CD4-positive, CD25-positive, alpha-beta regulatory T cell (primary cell): ENCODE data around the gene PCDHGC3. TPM values are rescaled to one million over a fixed set of nuclear protein-coding genes. Genes with fewer than 3 reads are reported as not detected.
A peak's percentile ranks its signal among the peaks of the same experiment; 100 is the strongest.

Experiments
- ATAC-seq, 2 donors: fragments of 150-1000 bp; cut with Tn5 transposase; one replicate each; pipeline ENCODE4 v1.10.0; 2021; ENCODE audit warnings: low read depth in 2 of 2, moderate number of reproducible peaks in 2 of 2, moderate library complexity in 1 of 2
- DNase-seq, 3 donors: peaks; one replicate each; pipeline versions ENCODE4 v3.0.0 to v3.0.0-alpha.2; 2012 to 2022; ENCODE audit warnings: mixed read lengths in 1 of 3
- H3K27ac ChIP-seq: one replicate; pipeline ENCODE4 v1.7.0; 2013; ENCODE audit warnings: mild to moderate bottlenecking, low read length; ENCODE audit not compliant: insufficient read depth, poor library complexity, severe bottlenecking
- H3K27me3 ChIP-seq: one replicate; pipeline ENCODE4 v1.7.0; 2013; ENCODE audit warnings: low read length; ENCODE audit not compliant: control insufficient read depth, insufficient read depth
- H3K36me3 ChIP-seq: one replicate; pipeline ENCODE4 v1.7.0; 2013; ENCODE audit warnings: mild to moderate bottlenecking, low read length, moderate library complexity; ENCODE audit not compliant: control insufficient read depth, insufficient read depth
- H3K4me1 ChIP-seq: 2 replicates; pipeline ENCODE4 v1.7.0; 2013; ENCODE audit warnings: mild to moderate bottlenecking, low read length; ENCODE audit not compliant: insufficient read depth, control insufficient read depth, poor library complexity, severe bottlenecking
- H3K4me3 ChIP-seq: one replicate; pipeline ENCODE4 v1.7.0; 2013; ENCODE audit warnings: low read depth, mild to moderate bottlenecking, low read length, moderate library complexity
- H3K9me3 ChIP-seq, 2 experiments: 1 replicate in 1 of 2; 2 replicates in 1 of 2; pipeline ENCODE4 v1.7.0; 2013; ENCODE audit warnings: low read length in 2 of 2, mild to moderate bottlenecking in 1 of 2, moderate library complexity in 1 of 2; ENCODE audit not compliant: control insufficient read depth in 2 of 2
- H3K27ac Mint-ChIP-seq, 3 donors: one replicate each; pipeline ENCODE4 v1.8.0; 2020 to 2022; ENCODE audit warnings: mild to moderate bottlenecking in 3 of 3, mixed read lengths in 3 of 3, moderate library complexity in 2 of 3
- H3K27me3 Mint-ChIP-seq: one replicate; pipeline ENCODE4 v1.8.0; 2022; ENCODE audit warnings: mild to moderate bottlenecking, mixed read lengths
- H3K36me3 Mint-ChIP-seq: one replicate; pipeline ENCODE4 v1.8.0; 2020; ENCODE audit warnings: mixed read lengths
- H3K4me1 Mint-ChIP-seq, 4 donors: one replicate each; pipeline ENCODE4 v1.8.0; 2020 to 2022; ENCODE audit warnings: mixed read lengths in 4 of 4, mild to moderate bottlenecking in 1 of 4
- H3K4me3 Mint-ChIP-seq, 4 donors: one replicate each; pipeline ENCODE4 v1.8.0; 2020 to 2022; ENCODE audit warnings: mild to moderate bottlenecking in 4 of 4, mixed read lengths in 4 of 4, moderate library complexity in 3 of 4
- H3K9me3 Mint-ChIP-seq, 7 donors: one replicate each; pipeline ENCODE4 v1.8.0; 2020 to 2022; ENCODE audit warnings: mixed read lengths in 7 of 7, mild to moderate bottlenecking in 3 of 7, moderate library complexity in 2 of 7
- polyA plus RNA-seq, 4 donors: library from polyadenylated mRNA; unstranded; fragments of 300-500 nt; fragmentation: Illumina TruSeq; gene quantifications; one replicate each; pipeline ENCODE4 v1.2.3, GENCODE V29; 2021
- total RNA-seq: library from RNA; stranded (reverse); gene quantifications from one replicate; pipeline ENCODE4 v1.2.3, GENCODE V29; 2022

The PCDHGC3 gene
- total and polyA plus RNA-seq, 5 donors from 2014 or later = 0.09 to 0.35 TPM; not detected in 3

DNA sequence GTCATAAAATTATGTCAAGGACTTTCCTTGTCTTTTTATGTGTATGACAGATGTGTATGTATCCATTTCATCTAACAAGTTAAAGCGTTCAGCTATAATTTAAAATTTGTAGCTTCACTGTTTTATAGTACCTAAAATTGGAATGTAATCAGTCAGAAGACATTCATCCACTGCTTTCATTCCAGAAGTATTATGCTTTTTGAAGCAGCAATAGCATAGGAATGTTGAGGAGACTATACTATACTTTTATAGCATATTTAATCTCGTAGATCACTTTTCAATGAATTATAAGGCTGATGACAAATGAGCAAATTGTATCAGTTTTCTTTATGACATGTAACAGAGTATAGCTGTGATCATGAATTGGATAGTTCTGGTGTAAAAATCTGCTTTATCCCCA lies 38.5 kb upstream of the PCDHGC3 start:
- Histone ChIP-seq H3K9me3 (peaks cover 0 to 1% of the 10 kb centered on the region in 2 experiments), H3K36me3 (no peaks in the 10 kb centered on the region), H3K27ac (no peak overlapping the region), H3K27me3 (peaks cover 3% of the 10 kb centered on the region), H3K4me1 (no peaks in the 10 kb centered on the region), H3K4me3 (no peak overlapping the region)
- H3K4me1 Mint-ChIP-seq = peaks cover 0 to 1% (median under 1%) of the 10 kb centered on the region in 4 donors
- no peak overlapping the region for H3K4me3 Mint-ChIP-seq
- no peaks in the 10 kb centered on the region for H3K36me3 Mint-ChIP-seq
- peaks cover 0 to 17% (median 3%) of the 10 kb centered on the region in 7 donors for H3K9me3 Mint-ChIP-seq
- ATAC-seq (no peak), DNase-seq (no peak)
- H3K27ac Mint-ChIP-seq = no peak overlapping the region
- H3K27me3 Mint-ChIP-seq = peaks cover 25% of the 10 kb centered on the region

DNA sequence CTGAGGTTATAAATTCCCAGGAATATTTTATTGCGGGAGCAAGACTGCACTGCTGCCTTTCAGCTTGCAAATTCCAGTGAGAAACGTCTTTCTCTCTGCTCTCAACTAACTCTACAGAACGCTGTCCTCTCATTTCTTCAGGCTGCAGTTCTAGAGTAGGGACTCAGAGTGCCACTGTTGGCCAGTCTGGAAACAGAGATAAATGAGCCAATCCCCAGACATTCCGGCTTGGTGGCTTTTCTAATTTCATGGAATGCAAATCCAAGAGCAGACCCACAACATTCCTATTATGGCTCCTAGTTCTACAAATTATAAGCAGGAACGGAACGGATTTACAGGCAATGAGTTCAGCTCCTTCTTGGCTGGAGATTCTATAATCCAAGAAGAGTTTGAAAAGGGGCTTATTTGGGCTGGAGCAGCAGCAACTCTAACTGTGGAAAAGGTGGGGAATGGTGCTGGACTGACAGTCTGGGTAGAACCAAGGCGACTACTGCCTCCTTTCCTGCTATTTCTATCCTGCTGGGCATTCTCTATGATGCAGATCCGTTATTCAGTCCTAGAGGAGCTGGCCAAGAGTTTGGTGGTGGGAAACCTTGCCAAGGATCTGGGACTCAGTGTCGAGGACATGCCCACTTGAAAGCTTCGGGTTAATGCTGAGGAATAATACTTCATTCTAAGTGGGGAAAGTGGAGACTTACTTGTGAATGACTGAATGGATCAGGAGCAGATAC lies 36.2 kb upstream of the PCDHGC3 start:
- DNase-seq = no peak
- no peak for ATAC-seq
- no peaks in the 10 kb centered on the region for H3K9me3 ChIP-seq
- H3K9me3 Mint-ChIP-seq = peaks cover 0 to 6% (median 2%) of the 10 kb centered on the region in 7 donors
- H3K27ac ChIP-seq = no peak overlapping the region
- no peaks in the 10 kb centered on the region for H3K4me1 Mint-ChIP-seq
- H3K4me3 ChIP-seq = no peak overlapping the region
- H3K36me3 Mint-ChIP-seq = no peaks in the 10 kb centered on the region
- no peak overlapping the region for H3K27ac Mint-ChIP-seq
- H3K27me3 Mint-ChIP-seq = peaks cover 11% of the 10 kb centered on the region
- H3K4me1 ChIP-seq = no peaks in the 10 kb centered on the region
- peaks cover 3% of the 10 kb centered on the region for H3K27me3 ChIP-seq
- no peaks in the 10 kb centered on the region for H3K36me3 ChIP-seq
- no peak overlapping the region for H3K4me3 Mint-ChIP-seq

DNA sequence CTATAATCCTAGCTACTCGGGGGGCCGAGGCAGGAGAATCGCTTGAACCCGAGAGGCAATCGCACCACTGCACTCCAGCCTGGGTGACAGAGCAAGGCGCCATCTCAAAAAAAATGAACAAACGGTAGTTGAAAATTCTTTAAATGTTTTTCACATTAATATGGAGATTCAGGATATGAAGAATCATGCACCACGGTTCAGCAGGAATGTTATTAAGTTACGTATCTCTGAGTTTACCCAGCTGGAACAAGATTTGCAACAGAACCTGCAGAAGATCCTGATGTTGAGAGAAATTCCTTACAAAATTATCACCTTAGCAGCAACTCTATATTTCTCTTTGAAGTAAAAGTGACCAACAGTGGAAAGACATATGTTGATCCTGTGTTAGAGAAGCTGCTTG lies 35.4 kb upstream of the PCDHGC3 start:
- peaks cover 9% of the 10 kb centered on the region for H3K27me3 Mint-ChIP-seq
- no peak overlapping the region for H3K27ac ChIP-seq

DNA sequence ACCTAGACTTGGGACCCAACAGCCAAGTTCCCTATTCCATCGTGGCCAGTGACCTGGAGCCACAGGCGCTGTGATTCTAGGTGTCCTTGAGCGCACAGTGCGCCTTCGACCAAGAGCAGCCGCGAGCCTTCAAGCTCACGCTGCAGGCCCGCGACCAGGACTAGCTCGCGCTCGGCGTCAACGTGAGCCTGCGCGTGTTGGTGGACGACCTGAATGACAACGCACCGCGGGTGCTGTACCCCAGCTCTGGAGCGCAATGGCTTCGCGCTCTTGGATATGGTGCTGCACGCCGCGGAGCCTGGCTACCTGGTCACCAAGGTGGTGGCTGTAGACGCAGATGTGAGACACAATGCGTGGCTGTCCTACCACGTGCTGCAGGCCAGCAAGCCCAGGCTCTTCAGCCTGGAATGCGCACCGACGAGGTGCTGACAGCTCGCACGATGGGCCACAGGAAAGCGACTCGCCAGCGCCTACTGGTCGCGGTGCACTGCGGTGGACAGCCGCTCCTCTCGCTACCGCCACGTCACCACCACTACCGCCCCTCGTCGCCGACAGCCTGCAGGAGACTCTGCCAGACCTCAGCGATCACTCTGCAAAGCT lies 34.1 kb upstream of the PCDHGC3 start:
- peaks cover 3% of the 10 kb centered on the region for H3K27me3 ChIP-seq
- DNase-seq (no peak), ATAC-seq (no peak)
- H3K4me3 ChIP-seq = no peak overlapping the region
- H3K36me3 ChIP-seq = no peaks in the 10 kb centered on the region
- Mint-ChIP-seq H3K27me3 (peaks cover 7% of the 10 kb centered on the region), H3K4me1 (no peaks in the 10 kb centered on the region), H3K9me3 (peaks cover 0 to 3% (median 2%) of the 10 kb centered on the region in 7 donors), H3K27ac (no peak overlapping the region), H3K4me3 (no peak overlapping the region), H3K36me3 (no peaks in the 10 kb centered on the region)
- H3K4me1 ChIP-seq = no peaks in the 10 kb centered on the region
- H3K27ac ChIP-seq = no peak overlapping the region
- no peaks in the 10 kb centered on the region for H3K9me3 ChIP-seq

More for the DNA sequence above, 35.4 kb upstream of the PCDHGC3 start:
- ATAC-seq (no peak), DNase-seq (no peak)
- Histone ChIP-seq H3K4me1 (no peaks in the 10 kb centered on the region), H3K36me3 (no peaks in the 10 kb centered on the region), H3K27me3 (peaks cover 3% of the 10 kb centered on the region), H3K9me3 (no peaks in the 10 kb centered on the region), H3K4me3 (no peak overlapping the region)
- Mint-ChIP-seq H3K4me3 (no peak overlapping the region), H3K4me1 (no peaks in the 10 kb centered on the region), H3K36me3 (no peaks in the 10 kb centered on the region), H3K9me3 (peaks cover 0 to 3% (median 2%) of the 10 kb centered on the region in 7 donors), H3K27ac (no peak overlapping the region)

DNA sequence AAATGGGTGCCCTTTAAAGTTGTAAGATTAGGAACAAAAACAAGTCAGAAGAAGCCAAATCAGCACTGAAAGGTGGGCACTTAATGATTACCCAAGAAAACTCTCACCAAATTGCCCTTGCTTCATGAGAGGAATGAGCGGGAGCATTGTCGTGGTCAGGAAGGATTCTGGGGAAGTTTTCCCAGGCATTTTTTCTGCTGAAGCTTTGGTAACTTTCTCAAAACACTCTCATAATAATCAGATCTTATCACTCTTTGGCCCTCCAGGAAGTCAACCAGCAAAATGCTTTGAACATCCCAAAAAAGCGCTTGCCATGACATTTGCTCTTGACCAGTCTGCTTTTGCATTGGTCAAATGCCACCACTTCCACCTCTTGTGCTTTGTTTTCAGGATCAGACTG lies 10.4 kb upstream of the PCDHGC3 start:
- H3K27ac Mint-ChIP-seq = no peak overlapping the region
- no peaks in the 10 kb centered on the region for H3K36me3 ChIP-seq

DNA sequence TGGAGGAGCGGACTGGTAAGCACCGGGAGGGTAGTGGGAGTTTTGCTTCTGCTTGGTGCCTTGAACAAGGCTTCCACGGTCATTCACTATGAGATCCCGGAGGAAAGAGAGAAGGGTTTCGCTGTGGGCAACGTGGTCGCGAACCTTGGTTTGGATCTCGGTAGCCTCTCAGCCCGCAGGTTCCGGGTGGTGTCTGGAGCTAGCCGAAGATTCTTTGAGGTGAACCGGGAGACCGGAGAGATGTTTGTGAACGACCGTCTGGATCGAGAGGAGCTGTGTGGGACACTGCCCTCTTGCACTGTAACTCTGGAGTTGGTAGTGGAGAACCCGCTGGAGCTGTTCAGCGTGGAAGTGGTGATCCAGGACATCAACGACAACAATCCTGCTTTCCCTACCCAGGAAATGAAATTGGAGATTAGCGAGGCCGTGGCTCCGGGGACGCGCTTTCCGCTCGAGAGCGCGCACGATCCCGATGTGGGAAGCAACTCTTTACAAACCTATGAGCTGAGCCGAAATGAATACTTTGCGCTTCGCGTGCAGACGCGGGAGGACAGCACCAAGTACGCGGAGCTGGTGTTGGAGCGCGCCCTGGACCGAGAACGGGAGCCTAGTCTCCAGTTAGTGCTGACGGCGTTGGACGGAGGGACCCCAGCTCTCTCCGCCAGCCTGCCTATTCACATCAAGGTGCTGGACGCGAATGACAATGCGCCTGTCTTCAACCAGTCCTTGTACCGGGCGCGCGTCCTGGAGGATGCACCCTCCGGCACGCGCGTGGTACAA lies 556 bp downstream of the PCDHGC3 start:
- Histone ChIP-seq H3K4me1 (peaks cover 17% of the 10 kb centered on the region), H3K36me3 (no peaks in the 10 kb centered on the region), H3K27me3 (peaks cover 50% of the 10 kb centered on the region), H3K27ac (no peak overlapping the region), H3K4me3 (peak overlapping the region; percentile 32), H3K9me3 (no peaks in the 10 kb centered on the region)
- ATAC-seq (peak in 1 of 2 donors; percentile 16), DNase-seq (peak in 1 of 3 donors; percentile 10)
- Mint-ChIP-seq H3K4me1 (peaks cover 0 to 22% (median 10%) of the 10 kb centered on the region in 4 donors), H3K4me3 (peak overlapping the region; percentile 4 to 90 (median 81)), H3K36me3 (no peaks in the 10 kb centered on the region), H3K9me3 (peaks cover 0 to 1% (median 0%) of the 10 kb centered on the region in 7 donors), H3K27me3 (peaks cover 71% of the 10 kb centered on the region), H3K27ac (peak overlapping the region in 1 of 3 donors; percentile 44)

More for the DNA sequence above, 10.4 kb upstream of the PCDHGC3 start:
- H3K27ac ChIP-seq = no peak overlapping the region
- Mint-ChIP-seq H3K9me3 (peaks cover 0 to 9% (median 3%) of the 10 kb centered on the region in 7 donors), H3K4me1 (no peaks in the 10 kb centered on the region), H3K27me3 (peaks cover 5% of the 10 kb centered on the region), H3K4me3 (no peak overlapping the region), H3K36me3 (no peaks in the 10 kb centered on the region)
- DNase-seq = no peak
- no peak overlapping the region for H3K4me3 ChIP-seq
- H3K4me1 ChIP-seq = no peaks in the 10 kb centered on the region
- no peak for ATAC-seq
- peaks cover 2% of the 10 kb centered on the region for H3K27me3 ChIP-seq
- no peaks in the 10 kb centered on the region for H3K9me3 ChIP-seq

DNA sequence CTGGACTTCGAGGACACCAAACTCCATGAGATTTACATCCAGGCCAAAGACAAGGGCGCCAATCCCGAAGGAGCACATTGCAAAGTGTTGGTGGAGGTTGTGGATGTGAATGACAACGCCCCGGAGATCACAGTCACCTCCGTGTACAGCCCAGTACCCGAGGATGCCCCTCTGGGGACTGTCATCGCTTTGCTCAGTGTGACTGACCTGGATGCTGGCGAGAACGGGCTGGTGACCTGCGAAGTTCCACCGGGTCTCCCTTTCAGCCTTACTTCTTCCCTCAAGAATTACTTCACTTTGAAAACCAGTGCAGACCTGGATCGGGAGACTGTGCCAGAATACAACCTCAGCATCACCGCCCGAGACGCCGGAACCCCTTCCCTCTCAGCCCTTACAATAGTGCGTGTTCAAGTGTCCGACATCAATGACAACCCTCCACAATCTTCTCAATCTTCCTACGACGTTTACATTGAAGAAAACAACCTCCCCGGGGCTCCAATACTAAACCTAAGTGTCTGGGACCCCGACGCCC lies 1.3 kb downstream of the PCDHGC3 start:
- peaks cover 17% of the 10 kb centered on the region for H3K4me1 ChIP-seq
- DNase-seq = no peak
- no peak overlapping the region for H3K27ac ChIP-seq
- Mint-ChIP-seq H3K27me3 (peaks cover 71% of the 10 kb centered on the region), H3K4me1 (peaks cover 0 to 22% (median 10%) of the 10 kb centered on the region in 4 donors), H3K27ac (no peak overlapping the region), H3K4me3 (peak overlapping the region in 2 of 4 donors; percentile 80 to 82), H3K9me3 (peaks cover 0 to 1% (median 0%) of the 10 kb centered on the region in 7 donors), H3K36me3 (no peaks in the 10 kb centered on the region)
- ATAC-seq = no peak
- peaks cover 50% of the 10 kb centered on the region for H3K27me3 ChIP-seq
- no peak overlapping the region for H3K4me3 ChIP-seq
- no peaks in the 10 kb centered on the region for H3K36me3 ChIP-seq
- H3K9me3 ChIP-seq = no peaks in the 10 kb centered on the region
